A673 (cell line): Measurements from ENCODE around the gene ARL4D.

ENCODE experiments used
- CTCF ChIP-seq: fragments of 300-800, 200-600 bp; sonication (generic); conservative IDR thresholded peaks from 2 replicates; pipeline ENCODE4 v1.5.1; 2017; ENCODE audit warnings: low read depth, mild to moderate bottlenecking, antibody characterized with exemption, low read length, moderate library complexity, mixed read lengths
- EZH2 ChIP-seq: fragments of 200-600 bp; sonication (generic); IDR thresholded peaks from 2 replicates; pipeline ENCODE4 v1.6.1; 2017; ENCODE audit warnings: borderline replicate concordance, low read depth, mild to moderate bottlenecking, mixed read lengths, antibody characterized with exemption, low read length; ENCODE audit not compliant: poor library complexity, severe bottlenecking

- TF ChIP-seq CTCF = no peak
- no peak for TF ChIP-seq EZH2
Observed at GRCh38 chr17:43449470-43450248, 50.9 kb downstream of the ARL4D start.
